Epithelial cell of esophagus (primary cell): ENCODE data around the gene SYNPO2.
"Not testable (repeated sequence)": the region's sequence is repeated elsewhere in the genome, so short reads cannot be mapped to it uniquely, and the experiment has no call there.

ENCODE experiments used
- DNase-seq: peaks from one replicate; pipeline ENCODE4 v3.0.0; 2010; ENCODE audit warnings: low read depth
- H3K4me3 ChIP-seq: 2 replicates; pipeline ENCODE4 v1.5.1; 2011; ENCODE audit warnings: mild to moderate bottlenecking, low read length, control low read depth
- CTCF ChIP-seq: IDR thresholded peaks from 2 replicates; pipeline ENCODE4 v1.5.1; 2011; ENCODE audit warnings: low read depth, mild to moderate bottlenecking, low read length, control low read depth, inconsistent platforms; ENCODE audit not compliant: insufficient read depth; ENCODE audit errors: missing control alignments

SYNPO2 gene

DNA sequence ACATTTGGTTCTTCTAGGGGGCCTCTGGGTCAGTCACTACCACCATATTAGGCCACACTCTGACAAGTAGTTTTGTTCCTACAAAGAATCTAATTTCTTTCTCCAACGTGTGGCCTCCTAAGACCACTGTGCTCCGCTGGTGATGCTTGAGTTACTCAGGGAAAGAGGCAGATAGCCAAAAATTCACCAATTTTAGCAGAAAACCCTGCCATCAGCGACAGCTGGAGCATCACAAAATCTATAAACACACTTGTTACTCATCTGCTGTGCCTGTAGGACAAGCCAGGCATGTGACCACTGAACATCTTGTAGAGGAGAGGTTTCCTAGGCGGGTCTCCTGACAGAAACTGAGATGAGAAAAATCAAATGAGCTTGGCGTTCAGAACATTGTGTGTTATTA is 105.4 kb downstream of the SYNPO2 start:
- H3K4me3 ChIP-seq, result no peak overlapping the region
- no peak for TF ChIP-seq CTCF
- DNase-seq, result no peak

DNA sequence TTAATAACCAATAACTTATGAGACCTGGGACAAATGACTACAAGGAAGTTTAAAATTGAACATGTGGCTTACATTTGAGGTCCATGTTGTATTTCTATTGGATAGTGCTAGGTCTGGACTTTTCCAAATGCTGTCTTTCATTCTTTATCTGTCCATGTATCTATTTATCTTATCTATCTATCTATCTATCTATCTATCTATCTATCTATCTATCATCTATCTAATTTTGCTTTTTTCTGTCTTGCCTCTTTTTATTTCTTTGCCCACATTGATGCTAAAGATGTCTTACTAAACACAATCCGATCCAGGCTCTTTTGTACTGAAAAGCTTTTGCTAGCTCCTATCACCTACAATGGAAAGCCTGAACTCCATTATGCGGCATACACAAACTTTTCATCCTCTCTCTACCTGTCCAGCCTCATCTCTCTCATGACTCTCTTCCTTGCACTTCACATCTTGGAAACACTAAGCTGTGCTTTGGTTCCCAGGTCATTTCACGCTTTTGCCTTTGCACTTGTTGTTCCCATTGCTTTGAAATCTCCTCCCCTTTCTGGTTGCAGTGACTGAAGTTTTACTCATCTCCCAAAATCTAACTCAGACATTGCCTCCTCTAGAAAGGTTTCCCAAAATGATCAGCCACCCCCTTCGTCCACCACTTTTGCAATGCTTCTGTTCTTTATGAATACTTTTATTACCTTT is 107.2 kb downstream of the SYNPO2 start:
- no peak for TF ChIP-seq CTCF
- DNase-seq, result no peak
- H3K4me3 ChIP-seq, result no peak overlapping the region

- DNase-seq, result peak; percentile 68
- H3K4me3 ChIP-seq, result no peak overlapping the region
- TF ChIP-seq CTCF, result no peak
These were observed 108.9 kb downstream of the SYNPO2 start for GRCh38 chr4:118997601-118998000.

GRCh38 chr4:118999919-119000318 is 111.3 kb downstream of the SYNPO2 start:
- H3K4me3 ChIP-seq, result no peak overlapping the region
- TF ChIP-seq CTCF, result no peak
- DNase-seq, result no peak

GRCh38 chr4:119000400-119000799 is 111.7 kb downstream of the SYNPO2 start:
- DNase-seq, result no peak
- no peak for TF ChIP-seq CTCF
- no peak overlapping the region for H3K4me3 ChIP-seq

GRCh38 chr4:119002476-119002875 is 113.8 kb downstream of the SYNPO2 start:
- no peak overlapping the region for H3K4me3 ChIP-seq
- no peak for TF ChIP-seq CTCF
- no peak for DNase-seq

DNA sequence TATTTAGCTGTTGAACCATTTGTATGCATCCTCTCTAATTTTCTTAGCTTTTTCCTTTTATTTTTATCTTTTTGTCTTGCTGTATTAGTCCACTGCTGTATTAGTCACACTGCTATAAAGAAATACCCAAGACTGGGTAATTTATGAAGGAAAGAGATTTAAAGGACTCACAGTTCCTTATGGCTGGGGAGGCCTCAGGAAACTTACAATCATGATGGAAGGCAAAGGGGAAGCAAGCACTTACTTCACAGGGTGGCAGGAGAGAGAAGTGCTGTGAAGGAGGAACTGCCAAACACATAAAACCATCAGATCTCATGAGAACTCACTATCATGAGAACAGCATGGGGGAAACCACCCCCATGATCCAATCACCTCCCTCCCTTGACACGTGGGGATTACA is 114.3 kb downstream of the SYNPO2 start:
- not testable (repeated sequence) for DNase-seq

GRCh38 chr4:119005928-119006460 is 117.3 kb downstream of the SYNPO2 start:
- no peak overlapping the region for H3K4me3 ChIP-seq
- no peak for DNase-seq
- TF ChIP-seq CTCF, result no peak

More for the DNA sequence above, 114.3 kb downstream of the SYNPO2 start:
- H3K4me3 ChIP-seq, result not testable (repeated sequence)
